AG08396 (cell line): ENCODE data around the gene REX1BD.

Experiments used
- DNase-seq: peaks from one replicate; pipeline ENCODE4 v3.0.0; 2012; ENCODE audit warnings: low spot score, mixed read lengths

Gene REX1BD

GRCh38 chr19:18613589-18614234 is 25.1 kb downstream of the REX1BD start:
- no peak for DNase-seq

- no peak for DNase-seq
Observed at GRCh38 chr19:18616023-18616422, 27.4 kb downstream of the REX1BD start.

DNA sequence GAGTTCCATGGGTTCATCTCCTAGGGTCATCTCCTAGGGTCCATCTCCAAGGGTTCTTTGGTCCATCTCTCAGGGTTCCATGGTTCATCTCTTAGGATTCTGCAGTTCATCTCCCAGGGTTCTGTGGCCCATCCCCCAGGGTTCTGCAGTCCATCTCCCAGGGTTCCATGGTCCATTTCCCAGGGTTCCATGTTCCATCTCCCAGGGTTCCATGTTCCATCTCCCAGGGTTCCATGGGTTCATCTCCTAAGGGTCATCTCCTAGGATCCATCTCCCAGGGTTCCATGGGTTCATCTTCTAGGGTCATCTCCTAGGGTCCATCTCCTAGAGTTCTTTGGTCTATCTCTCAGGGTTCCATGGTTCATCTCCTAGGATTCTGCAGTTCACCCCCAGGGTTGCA is 29.0 kb downstream of the REX1BD start:
- no peak for DNase-seq

- no peak for DNase-seq
Observed at GRCh38 chr19:18618236-18618635, 29.6 kb downstream of the REX1BD start.

- no peak for DNase-seq
Observed at GRCh38 chr19:18620311-18620710, 31.7 kb downstream of the REX1BD start.

GRCh38 chr19:18620902-18621301 is 32.3 kb downstream of the REX1BD start:
- no peak for DNase-seq

DNA sequence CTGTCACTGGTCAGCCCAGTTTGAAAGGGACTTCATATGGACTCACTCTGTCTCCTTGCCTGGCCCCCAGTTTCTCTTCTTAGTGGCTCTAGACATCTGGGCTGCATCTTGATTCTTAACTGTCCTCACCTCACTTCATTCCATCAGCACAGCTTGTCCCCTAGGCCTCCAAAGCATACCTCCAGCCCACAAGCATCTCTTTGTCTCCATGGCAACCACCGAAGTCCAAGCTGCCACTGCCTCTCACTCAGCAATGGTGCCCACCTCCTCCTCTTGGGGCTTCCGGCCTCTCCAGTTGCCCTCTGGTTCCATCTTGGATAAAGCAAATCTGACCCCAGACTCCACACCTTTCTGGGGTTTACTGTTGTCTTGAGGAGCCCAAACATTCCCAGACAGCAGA is 38.3 kb downstream of the REX1BD start:
- no peak for DNase-seq

- no peak for DNase-seq
Observed at GRCh38 chr19:18629166-18630088, 40.8 kb downstream of the REX1BD start.

DNA sequence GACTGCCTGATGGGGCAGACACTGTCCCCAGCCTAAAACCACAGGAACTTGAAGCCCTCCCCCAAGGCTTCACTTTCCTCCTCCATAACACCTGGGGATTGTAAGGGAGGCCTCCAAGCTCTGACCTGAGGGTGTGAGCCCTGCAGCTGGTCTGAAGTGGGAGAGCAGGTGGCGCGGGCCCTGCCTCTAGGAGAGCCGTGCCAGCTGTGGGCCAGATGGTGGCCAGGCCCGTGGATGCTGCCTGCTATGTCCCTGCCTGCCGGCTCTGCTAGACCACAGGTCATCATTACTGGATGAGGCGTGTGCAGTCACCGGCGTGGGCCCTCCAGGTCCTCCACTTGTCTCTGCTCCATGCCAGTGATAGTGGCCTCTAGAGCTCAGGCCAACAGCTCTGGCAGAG is 44.7 kb downstream of the REX1BD start:
- DNase-seq = no peak

DNA sequence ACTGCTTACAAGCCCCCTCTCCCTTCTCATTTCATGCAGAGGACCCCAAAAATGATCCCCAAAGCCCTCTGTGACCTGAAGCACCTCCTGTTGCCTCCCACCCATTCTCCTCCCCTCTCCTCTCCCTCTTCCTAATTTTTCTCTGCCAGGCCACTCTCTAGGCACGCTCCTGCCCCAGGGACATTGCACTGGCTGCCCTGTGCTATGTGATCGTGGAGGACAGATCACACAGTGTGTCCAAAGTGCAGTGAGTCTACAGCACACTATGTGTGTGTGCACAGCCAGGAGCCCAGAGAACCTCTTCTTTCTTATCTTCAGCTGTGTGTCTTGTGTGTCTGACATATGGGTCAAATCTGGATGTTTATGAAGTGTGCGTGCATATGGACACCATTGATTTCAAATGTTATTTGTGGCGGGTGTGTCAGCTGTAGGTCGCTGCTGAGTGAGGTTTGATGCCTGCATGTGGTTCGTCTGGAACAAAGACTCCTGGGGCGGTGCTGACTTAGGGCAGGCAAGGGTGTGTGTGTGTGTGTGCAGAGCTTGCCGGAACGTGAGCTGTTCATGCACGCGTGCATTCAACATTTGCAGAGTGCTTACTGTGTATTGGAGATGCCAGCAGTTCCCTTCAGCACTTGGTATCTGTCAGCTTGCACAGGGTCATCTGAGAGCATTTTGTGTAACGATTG is 46.2 kb downstream of the REX1BD start:
- DNase-seq = no peak

GRCh38 chr19:18635831-18636182 is 47.2 kb downstream of the REX1BD start:
- no peak for DNase-seq

- peak; percentile 99 for DNase-seq
Observed at GRCh38 chr19:18636183-18636968, 47.8 kb downstream of the REX1BD start.

- DNase-seq = no peak
Observed at GRCh38 chr19:18636969-18637629, 48.5 kb downstream of the REX1BD start, which contains the start of gene KLHL26. Gene KLHL26 (plus strand): TSS chr19:18637028. CDS start chr19:18637055, 27 bp downstream.

DNA sequence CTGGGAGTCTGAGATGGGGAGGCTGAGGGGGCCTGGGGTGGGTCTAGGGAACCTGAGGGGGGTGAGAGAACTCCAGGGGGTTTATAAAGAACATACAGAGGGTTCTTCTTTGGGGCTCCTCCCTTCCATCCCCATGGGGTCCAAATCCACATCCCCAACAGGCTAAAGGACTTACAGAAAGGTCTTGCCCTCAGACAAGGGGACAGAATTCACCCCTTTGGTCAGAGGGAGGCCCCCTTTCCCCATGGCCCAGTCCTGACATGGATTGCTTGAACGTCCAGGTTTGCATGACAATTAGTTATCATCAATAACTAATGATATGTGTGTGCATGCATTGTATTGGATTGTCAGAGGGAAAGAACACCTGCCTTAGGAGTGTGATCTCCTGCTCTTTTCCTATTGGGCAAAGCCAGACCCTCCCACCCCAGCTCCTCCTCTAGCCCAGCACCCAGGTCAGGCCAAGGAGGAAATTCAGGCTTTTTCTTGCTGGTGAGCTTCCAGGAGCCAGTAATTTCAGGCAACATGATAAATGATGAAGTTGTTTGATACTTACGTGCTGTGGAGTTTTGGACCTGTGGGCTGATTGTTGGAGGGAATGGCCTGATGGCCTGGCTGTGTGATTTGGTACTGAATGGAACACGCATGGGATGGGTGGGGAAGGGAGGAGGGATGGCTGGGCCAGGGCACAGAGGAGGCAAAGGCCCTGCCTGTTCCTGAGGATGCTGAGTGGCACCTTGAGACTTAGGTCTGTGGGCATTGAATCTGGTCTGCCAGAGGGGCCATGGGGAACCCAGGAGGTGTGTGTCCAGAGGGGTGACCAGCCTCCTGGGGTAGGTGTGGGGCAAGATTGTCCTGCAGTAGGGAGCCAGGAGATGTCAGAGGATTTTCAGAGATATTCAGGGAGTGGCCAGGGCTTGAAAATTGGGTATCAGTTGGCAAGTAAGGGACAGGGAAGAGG is 49.4 kb downstream of the REX1BD start:
- no peak for DNase-seq

DNA sequence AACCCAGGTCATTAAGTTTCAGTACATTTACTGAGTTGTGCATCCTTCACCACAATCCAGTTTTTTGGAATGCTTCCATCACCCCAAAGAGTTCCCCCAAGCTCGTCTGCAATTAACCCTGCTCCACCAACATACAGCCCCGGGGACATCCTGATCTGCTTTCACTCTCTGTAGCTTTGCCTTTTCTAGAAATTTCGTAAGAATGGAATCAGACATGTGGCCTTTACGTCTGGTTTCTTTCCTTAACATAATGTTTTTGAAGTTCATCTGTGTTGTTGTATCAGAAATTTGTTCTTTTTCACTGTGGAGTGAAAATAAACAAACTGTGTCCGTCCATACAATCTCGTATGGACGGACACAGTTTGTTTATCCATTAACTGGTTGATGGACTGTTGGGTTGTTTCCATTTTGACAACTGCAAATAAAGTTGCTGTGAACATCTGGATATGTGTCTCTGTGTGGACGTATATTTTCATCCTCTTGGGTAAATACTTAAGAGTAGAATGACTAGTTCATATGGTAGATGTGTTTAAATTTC is 51.2 kb downstream of the REX1BD start:
- no peak for DNase-seq
